H1 (cell line): Measurements from ENCODE around the gene GOLGA2. TPM values are rescaled to one million over a fixed set of nuclear protein-coding genes. Genes with fewer than 3 reads are reported as not detected.

Source experiments
- CTCF ChIA-PET: fragments of 300-600 bp; sonication (Branson Sonifier 250); formaldehyde crosslinking; loops from one replicate; lab custom pipeline; 2021; ENCODE audit not compliant: partially characterized antibody; lab: Charles Lee
- POLR2A ChIA-PET: fragments of 300-600 bp; sonication (Branson Sonifier 250); formaldehyde crosslinking; loops from one replicate; lab custom pipeline; 2021; ENCODE audit warnings: inconsistent platforms; ENCODE audit not compliant: partially characterized antibody; lab: Charles Lee
- DNase-seq, 2 experiments: peaks; one replicate each; pipeline versions ENCODE4 v3.0.0 to v3.0.0-alpha.2; 2010 to 2022; ENCODE audit warnings: low spot score in 2 of 2, low read depth in 1 of 2, mixed read lengths in 1 of 2
- FAIRE-seq: peaks from 2 replicates; lab custom pipeline; 2011; peaks lifted over from hg19 to GRCh38; lab: Jason Lieb, UNC
- H2AFZ ChIP-seq: 2 replicates; pipeline ENCODE4 v1.8.1; 2012; ENCODE audit warnings: low read length, inconsistent platforms
- H2AK5ac ChIP-seq: 2 replicates; pipeline ENCODE4 v1.6.1; 2013; ENCODE audit warnings: low read depth, low read length
- H2BK120ac ChIP-seq: replicated peaks from 2 replicates; pipeline ENCODE3; 2013; ENCODE audit warnings: low read depth, low read length, inconsistent platforms
- H2BK12ac ChIP-seq: 2 replicates; pipeline ENCODE4 v1.6.1; 2013; ENCODE audit warnings: low read depth, low read length
- H2BK15ac ChIP-seq: 2 replicates; pipeline ENCODE4 v1.6.1; 2013; ENCODE audit warnings: low read length
- H2BK20ac ChIP-seq: 2 replicates; pipeline ENCODE4 v1.6.1; 2013; ENCODE audit warnings: low read length
- H2BK5ac ChIP-seq: 2 replicates; pipeline ENCODE4 v1.6.1; 2013; ENCODE audit warnings: low read depth, low read length
- H3K14ac ChIP-seq: 2 replicates; pipeline ENCODE4 v1.6.1; 2013; ENCODE audit warnings: inconsistent platforms; ENCODE audit not compliant: insufficient read length
- H3K18ac ChIP-seq: 2 replicates; pipeline ENCODE4 v1.6.1; 2013; ENCODE audit warnings: low read length; ENCODE audit errors: extremely low read depth
- H3K23ac ChIP-seq: 2 replicates; pipeline ENCODE4 v1.6.1; 2013; ENCODE audit warnings: inconsistent platforms; ENCODE audit not compliant: insufficient read length
- H3K23me2 ChIP-seq: 2 replicates; pipeline ENCODE4 v1.6.1; 2013; ENCODE audit warnings: low read depth, low read length
- H3K27ac ChIP-seq: 2 replicates; pipeline ENCODE4 v1.6.1; 2011; ENCODE audit warnings: low read depth, low read length, inconsistent platforms
- H3K27me3 ChIP-seq, 4 experiments: replicated peaks in 1 of 4; 1 replicate in 1 of 4; 2 replicates in 3 of 4; pipeline versions ENCODE4 v1.6.1 to v1.8.1; 2011 to 2013; ENCODE audit warnings: low read length in 3 of 4, mild to moderate bottlenecking in 3 of 4, inconsistent platforms in 2 of 4, mixed read lengths in 2 of 4, moderate library complexity in 1 of 4; ENCODE audit not compliant: control insufficient read depth in 3 of 4, insufficient read depth in 3 of 4; ENCODE audit errors: extremely low read depth in 1 of 4
- H3K36me3 ChIP-seq, 4 experiments: 2 replicates each; pipeline versions ENCODE4 v1.6.1 to v1.8.1; 2011 to 2013; ENCODE audit warnings: mild to moderate bottlenecking in 4 of 4, low read length in 3 of 4, moderate library complexity in 2 of 4, control low read depth in 1 of 4, inconsistent platforms in 1 of 4; ENCODE audit not compliant: insufficient read depth in 4 of 4, control insufficient read depth in 2 of 4
- H3K4ac ChIP-seq: replicated peaks from 2 replicates; pipeline ENCODE3; 2013; ENCODE audit warnings: low read length, low read depth, mixed read lengths, inconsistent platforms; ENCODE audit not compliant: insufficient read length
- H3K4me1 ChIP-seq, 4 experiments: replicated peaks in 1 of 4; 1 replicate in 1 of 4; 2 replicates in 3 of 4; pipeline versions ENCODE4 v1.6.1 to v1.8.1; 2011 to 2013; ENCODE audit warnings: low read length in 3 of 4, inconsistent platforms in 2 of 4, mixed read lengths in 1 of 4; ENCODE audit not compliant: insufficient read depth in 4 of 4, control insufficient read depth in 3 of 4
- H3K4me2 ChIP-seq, 2 experiments: 2 replicates each; pipeline versions ENCODE4 v1.6.1 to v1.8.1; 2011 to 2013; ENCODE audit warnings: low read depth in 2 of 2, low read length in 2 of 2, control low read depth in 1 of 2, inconsistent platforms in 1 of 2, mild to moderate bottlenecking in 1 of 2; ENCODE audit not compliant: insufficient read depth in 1 of 2
- H3K4me3 ChIP-seq, 4 experiments: fragments of 200-600, 300-600 bp in 1 of 4; sonication (generic), shearing (Covaris generic), sonication (Bioruptor Twin) in 1 of 4; 2 replicates each; pipeline versions ENCODE4 v1.5.1 to v1.8.1; 2011 to 2016; ENCODE audit warnings: low read length in 4 of 4, low read depth in 3 of 4, control low read depth in 2 of 4, inconsistent platforms in 2 of 4, mild to moderate bottlenecking in 2 of 4, mixed read lengths in 1 of 4, moderate library complexity in 1 of 4; ENCODE audit not compliant: insufficient read depth in 2 of 4; ENCODE audit errors: extremely low read depth in 1 of 4
- H3K56ac ChIP-seq: replicated peaks from 2 replicates; pipeline ENCODE3; 2013; ENCODE audit warnings: low read depth, mild to moderate bottlenecking, mixed read lengths, low read length, inconsistent platforms; ENCODE audit not compliant: insufficient read length
- H3K79me1 ChIP-seq: 2 replicates; pipeline ENCODE4 v1.6.1; 2013; ENCODE audit warnings: low read depth, low read length, control low read depth
- H3K79me2 ChIP-seq, 2 experiments: 2 replicates each; pipeline versions ENCODE4 v1.6.1 to v1.8.1; 2012 to 2013; ENCODE audit warnings: low read length in 2 of 2, mild to moderate bottlenecking in 2 of 2, inconsistent platforms in 1 of 2; ENCODE audit not compliant: insufficient read depth in 2 of 2, control insufficient read depth in 1 of 2
- H3K9ac ChIP-seq, 4 experiments: replicated peaks in 1 of 4; 1 replicate in 1 of 4; 2 replicates in 3 of 4; pipeline versions ENCODE4 v1.6.1 to v1.8.1; 2011 to 2013; ENCODE audit warnings: low read depth in 3 of 4, low read length in 3 of 4, control low read depth in 2 of 4, mild to moderate bottlenecking in 2 of 4, moderate library complexity in 2 of 4, inconsistent platforms in 1 of 4; ENCODE audit errors: extremely low read depth in 1 of 4
- H3K9me3 ChIP-seq, 2 experiments: 2 replicates each; pipeline versions ENCODE4 v1.6.1 to v1.8.1; 2012 to 2013; ENCODE audit warnings: mild to moderate bottlenecking in 2 of 2, moderate library complexity in 2 of 2, control low read depth in 1 of 2, inconsistent platforms in 1 of 2, low read depth in 1 of 2, low read length in 1 of 2, mixed read lengths in 1 of 2; ENCODE audit not compliant: insufficient read depth in 2 of 2
- H4K20me1 ChIP-seq, 2 experiments: replicated peaks in 1 of 2; 2 replicates each; pipeline versions ENCODE3 to v1.8.1; 2011 to 2013; ENCODE audit warnings: inconsistent platforms in 2 of 2, low read length in 2 of 2, mild to moderate bottlenecking in 1 of 2; ENCODE audit not compliant: insufficient read depth in 2 of 2, control insufficient read depth in 1 of 2
- H4K5ac ChIP-seq: 2 replicates; pipeline ENCODE4 v1.6.1; 2013; ENCODE audit warnings: low read length, low read depth, mixed read lengths, inconsistent platforms; ENCODE audit not compliant: insufficient read length
- H4K8ac ChIP-seq: 2 replicates; pipeline ENCODE4 v1.8.0; 2013; ENCODE audit warnings: mild to moderate bottlenecking, moderate library complexity, low read length, inconsistent platforms; ENCODE audit not compliant: insufficient read depth; ENCODE audit errors: extremely low read depth
- H4K91ac ChIP-seq: replicated peaks from 2 replicates; pipeline ENCODE3; 2013; ENCODE audit warnings: low read length, mixed read lengths, inconsistent platforms; ENCODE audit not compliant: insufficient read length
- BCL11A ChIP-seq, 2 experiments: IDR thresholded peaks; one replicate each; pipeline ENCODE4 v1.6.1; 2011; ENCODE audit warnings: low read depth in 2 of 2, low read length in 2 of 2, mild to moderate bottlenecking in 2 of 2
- FOSL1 ChIP-seq: IDR thresholded peaks from 2 replicates; pipeline ENCODE4 v1.6.1; 2011; ENCODE audit warnings: mild to moderate bottlenecking, low read depth, low read length, moderate library complexity; ENCODE audit not compliant: insufficient read depth
- HDAC2 ChIP-seq, 2 experiments: fragments of 300-600 bp in 1 of 2; sonication (generic) in 1 of 2; IDR thresholded peaks; 2 replicates each; pipeline ENCODE4 v1.6.1; 2011 to 2012; ENCODE audit warnings: low read depth in 2 of 2, low read length in 2 of 2, mild to moderate bottlenecking in 2 of 2, moderate library complexity in 2 of 2, borderline replicate concordance in 1 of 2, inconsistent platforms in 1 of 2
- JUN ChIP-seq: IDR thresholded peaks from 2 replicates; pipeline ENCODE4 v1.6.1; 2011; ENCODE audit warnings: low read depth, mild to moderate bottlenecking, improper control_type of control experiment, low read length
- KDM1A ChIP-seq: fragments of 200-600, 300-600 bp; sonication (generic); IDR thresholded peaks from 2 replicates; pipeline ENCODE4 v1.7.1; 2016; ENCODE audit warnings: mild to moderate bottlenecking, low read length, borderline replicate concordance
- MAFK ChIP-seq: IDR thresholded peaks from 2 replicates; pipeline ENCODE4 v1.6.1; 2012; ENCODE audit warnings: low read depth, mild to moderate bottlenecking, improper control_type of control experiment, low read length
- NANOG ChIP-seq: IDR thresholded peaks from 2 replicates; pipeline ENCODE4 v1.6.1; 2011; ENCODE audit warnings: low read length, low read depth, mild to moderate bottlenecking, inconsistent platforms; ENCODE audit not compliant: insufficient read depth, poor library complexity, severe bottlenecking
- RXRA ChIP-seq: IDR thresholded peaks from 2 replicates; pipeline ENCODE4 v1.6.1; 2011; ENCODE audit warnings: low read depth, mild to moderate bottlenecking, low read length, moderate library complexity; ENCODE audit not compliant: insufficient read depth
- SAP30 ChIP-seq: fragments of 300-600 bp; sonication (generic); IDR thresholded peaks from 2 replicates; pipeline ENCODE4 v1.7.1; 2012; ENCODE audit warnings: low read length, moderate library complexity, mild to moderate bottlenecking, inconsistent platforms; ENCODE audit not compliant: insufficient read depth, insufficient replicate concordance
- SIN3A ChIP-seq, 2 experiments: IDR thresholded peaks in 1 of 2; conservative IDR thresholded peaks in 1 of 2; 2 replicates each; pipeline ENCODE4 v1.6.1; 2011 to 2012; ENCODE audit warnings: low read length in 2 of 2, improper control_type of control experiment in 1 of 2, low read depth in 1 of 2, mild to moderate bottlenecking in 1 of 2
- TBP ChIP-seq: IDR thresholded peaks from 2 replicates; pipeline ENCODE4 v1.6.1; 2011; ENCODE audit warnings: low read depth, low read length, improper control_type of control experiment
- TEAD4 ChIP-seq: IDR thresholded peaks from 2 replicates; pipeline ENCODE4 v1.6.1; 2012; ENCODE audit warnings: low read depth, low read length, inconsistent platforms, mixed read lengths
- WGBS, 2 experiments: shearing (Covaris generic) in 1 of 2; methylation state at CpG; one replicate each; pipeline versions ENCODE4 v1.1.6 to v1.1.7; 2013 to 2015; ENCODE audit warnings: low lambda C conversion rate in 2 of 2, mixed read lengths in 2 of 2, inconsistent platforms in 1 of 2, low coverage in 1 of 2, missing lambda C conversion rate in 1 of 2; ENCODE audit not compliant: insufficient replicate concordance in 2 of 2, insufficient coverage in 1 of 2, insufficient read length in 1 of 2; ENCODE audit errors: extremely low coverage in 1 of 2, missing lambda C conversion rate in 1 of 2; 5-methylcytosine and 5-hydroxymethylcytosine counted together
- polyA plus RNA-seq, 7 experiments: library from polyadenylated mRNA; depleted of rRNA in 3 of 7; stranded (reverse) in 5 of 7; unstranded in 2 of 7; fragments of >200 nt in 5 of 7; fragments of 200-250 nt in 2 of 7; gene quantifications; 1 replicate in 5 of 7; 2 replicates in 1 of 7; 4 replicates in 1 of 7; pipeline versions ENCODE4 v1.2.1 to v1.2.3, GENCODE V29; 2011 to 2013; ENCODE audit warnings: missing spikeins in 2 of 7, mixed read lengths in 2 of 7
- total RNA-seq: library from RNA; stranded (reverse); fragmentation: NEBNext Ultra II Directional; extraction: Animal tissue kit (Norgen Biotek cat#: 25700); gene quantifications from 2 replicates; pipeline ENCODE4 v1.2.1, GENCODE V29; 2021

Gene GOLGA2
- total and polyA plus RNA-seq, 2 of the 8 experiments (the other 6 are each of a cell fraction or from before 2014, with no cell fraction given), result 13.1 to 43.6 TPM

DNA sequence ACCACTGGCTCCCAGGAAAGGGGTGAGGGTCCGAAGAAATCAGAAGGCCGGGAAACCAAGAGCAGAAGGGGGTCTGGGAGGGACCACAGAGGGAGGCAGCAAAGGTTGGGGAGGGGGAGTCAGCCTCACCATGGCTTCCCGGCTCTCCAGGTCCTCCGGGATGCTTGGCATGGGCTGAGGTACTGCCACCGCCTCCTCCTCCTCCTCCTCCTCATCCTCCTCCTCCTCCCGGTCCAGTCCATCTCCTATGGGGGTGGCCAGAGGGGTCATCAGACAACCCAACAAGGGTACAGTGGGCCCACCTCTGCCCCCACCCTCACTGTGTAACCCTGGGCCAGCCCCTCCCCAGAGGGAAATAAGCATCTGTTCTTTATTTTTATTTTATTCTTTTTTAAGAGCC, 17.5 kb downstream of the GOLGA2 start:
- Histone ChIP-seq H3K18ac (no peak overlapping the region), H4K8ac (no peak overlapping the region), H3K36me3 (peaks cover 5 to 33% (median 20%) of the 10 kb centered on the region in 4 experiments; a peak in 6 of 8 replicates), H3K79me2 (no peaks in the 10 kb centered on the region), H2BK20ac (no peak overlapping the region), H4K20me1 (peaks cover 8 to 14% of the 10 kb centered on the region in 2 experiments), H3K9me3 (no peaks in the 10 kb centered on the region), H3K4ac (no peak overlapping the region), H3K4me3 (no peak overlapping the region), H3K4me2 (no peak overlapping the region), H4K5ac (no peak overlapping the region), H2BK120ac (no peak overlapping the region), H2BK15ac (no peak overlapping the region), H2BK12ac (no peak overlapping the region), H3K23me2 (no peaks in the 10 kb centered on the region), H3K56ac (no peak overlapping the region), H3K9ac (no peak overlapping the region), H3K14ac (no peak overlapping the region), H2BK5ac (no peak overlapping the region), H3K27me3 (no peaks in the 10 kb centered on the region), H2AK5ac (no peak overlapping the region), H2AFZ (no peak overlapping the region), H4K91ac (no peak overlapping the region), H3K23ac (no peak overlapping the region), H3K27ac (no peak overlapping the region), H3K79me1 (no peaks in the 10 kb centered on the region), H3K4me1 (peaks cover 0 to 3% (median 2%) of the 10 kb centered on the region in 4 experiments; a peak in 3 of 7 replicates)
- POLR2A ChIA-PET, result interaction anchor here (1.1 to 2.8 kb wide), 4 partner anchors 8 to 83 kb away, joined by 3 to 7 read pairs (median 4); no protein-coding TSS in a partner anchor
- FAIRE-seq, result no peak
- DNase-seq, result no peak
- CTCF ChIA-PET, result interaction anchor here (0.7 to 7.9 kb wide), 7 partner anchors 9 to 101 kb away, joined by 3 to 58 read pairs (median 4); no protein-coding TSS in a partner anchor
- TF ChIP-seq JUN (no peak), RXRA (no peak), FOSL1 (no peak), SAP30 (no peak), TEAD4 (no peak), MAFK (no peak), SIN3A (conservative IDR thresholded peaks at IDR 0.05 in 1 of 2, IDR thresholded peaks at IDR 0.05 in 1 of 2; ENCODE audit: low read depth in 1 of 2, low read length in 2 of 2) (no peak), NANOG (no peak), KDM1A (no peak), BCL11A (IDR thresholded peaks at IDR 0.05; ENCODE audit: low read depth in 2 of 2, low read length in 2 of 2) (no peak), HDAC2 (IDR thresholded peaks at IDR 0.05; ENCODE audit: borderline replicate concordance in 1 of 2, low read depth in 2 of 2, low read length in 2 of 2) (no peak), TBP (no peak)
- 92% methylated on average over 2 of the region's 6 CpGs; no CpG with 5 or more reads in 1 of the 2 experiments for WGBS, 2 experiments
